GM21528 (cell line): ENCODE measurements around the gene DEDD.

Source experiments
- ATAC-seq: cut with Tn5 transposase; IDR thresholded peaks from one replicate; pipeline ENCODE4 v1.9.1; 2021; ENCODE audit warnings: mild to moderate bottlenecking, moderate library complexity; ENCODE audit not compliant: unreplicated experiment, low FRiP score

DEDD gene, protein sequence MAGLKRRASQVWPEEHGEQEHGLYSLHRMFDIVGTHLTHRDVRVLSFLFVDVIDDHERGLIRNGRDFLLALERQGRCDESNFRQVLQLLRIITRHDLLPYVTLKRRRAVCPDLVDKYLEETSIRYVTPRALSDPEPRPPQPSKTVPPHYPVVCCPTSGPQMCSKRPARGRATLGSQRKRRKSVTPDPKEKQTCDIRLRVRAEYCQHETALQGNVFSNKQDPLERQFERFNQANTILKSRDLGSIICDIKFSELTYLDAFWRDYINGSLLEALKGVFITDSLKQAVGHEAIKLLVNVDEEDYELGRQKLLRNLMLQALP

DNA sequence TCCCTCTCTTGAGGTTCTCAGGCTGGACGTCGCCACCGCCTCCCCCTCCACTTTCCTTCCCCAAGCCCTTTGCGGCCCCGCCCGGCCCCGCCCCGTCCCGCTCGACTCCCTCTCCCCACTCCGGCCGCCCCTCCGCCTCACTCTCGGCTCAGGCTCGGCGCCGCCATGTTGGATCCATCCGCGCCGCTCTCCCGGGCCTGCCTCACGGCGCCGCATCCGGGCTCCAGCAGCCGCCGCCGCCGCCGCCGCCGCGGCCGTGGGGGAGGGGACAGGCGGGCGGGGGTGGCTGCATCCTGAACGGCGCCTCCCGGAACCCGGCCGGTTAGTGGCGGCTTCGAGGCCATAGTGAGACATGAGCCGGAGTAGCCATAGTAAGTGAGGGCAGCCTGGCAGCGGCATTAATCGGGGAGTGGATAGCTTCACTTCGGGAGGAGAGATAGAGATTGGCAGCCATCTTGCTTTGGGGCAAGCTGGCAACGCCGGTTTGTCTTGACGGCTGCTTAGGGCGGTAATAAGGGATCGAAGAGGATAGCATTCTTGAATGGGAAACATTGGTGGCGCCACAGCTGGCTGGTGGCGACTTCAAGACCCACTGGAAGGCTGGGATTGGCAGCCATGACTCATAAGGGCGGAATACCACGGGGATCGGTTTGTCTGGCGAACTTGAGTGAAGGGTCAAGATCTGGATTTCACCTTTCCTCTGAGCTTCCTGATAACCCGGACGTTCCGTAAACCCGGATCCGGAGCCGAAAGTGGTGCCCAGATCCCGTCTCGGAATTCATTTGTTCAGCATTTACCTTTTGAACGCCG is at the start of gene DEDD:
Gene DEDD, minus strand, starts transcription at position 258 of the 810 bp plus-strand sequence. CDS start 8,205 bp downstream, outside the sequence.
- peak; percentile 89 for ATAC-seq

DNA sequence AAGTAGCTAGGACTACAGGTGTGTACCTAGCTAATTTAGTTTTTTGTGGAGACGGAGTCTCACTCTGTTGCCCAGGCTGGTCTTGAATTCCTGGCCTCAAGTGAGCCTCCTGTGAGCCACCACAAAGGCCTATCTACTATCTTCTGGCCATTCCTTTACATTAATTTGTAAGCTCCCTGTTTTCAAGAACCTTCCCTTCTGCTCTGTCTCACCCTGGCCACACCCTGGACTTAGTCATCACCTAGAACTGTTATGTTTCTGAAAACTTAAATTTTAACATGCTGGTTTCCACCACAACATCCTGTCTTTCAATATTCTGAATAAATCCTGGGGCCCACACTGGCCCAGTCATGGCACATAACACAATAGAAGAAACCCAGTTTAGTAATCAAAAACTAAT is 49.7 kb upstream of the DEDD start:
- ATAC-seq: no peak

DNA sequence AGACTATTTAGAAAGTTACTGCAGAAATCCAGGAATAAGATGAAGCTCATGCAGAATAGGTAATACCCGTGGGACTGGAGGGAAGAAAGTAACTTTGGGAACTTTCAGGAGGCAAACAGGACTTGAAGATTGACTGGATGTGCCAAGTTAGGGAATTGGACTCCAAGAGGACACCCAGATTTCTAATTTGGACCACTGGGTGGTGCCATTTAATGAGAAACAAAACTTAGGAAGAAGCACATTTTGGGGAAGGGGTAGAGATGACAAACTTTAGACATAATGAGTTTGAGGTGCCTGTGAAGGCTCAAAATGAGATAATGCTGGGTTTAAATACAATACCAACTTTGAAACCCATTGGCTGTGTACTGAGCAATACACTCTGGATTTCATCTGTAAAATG is 48.2 kb upstream of the DEDD start:
- no peak for ATAC-seq

DNA sequence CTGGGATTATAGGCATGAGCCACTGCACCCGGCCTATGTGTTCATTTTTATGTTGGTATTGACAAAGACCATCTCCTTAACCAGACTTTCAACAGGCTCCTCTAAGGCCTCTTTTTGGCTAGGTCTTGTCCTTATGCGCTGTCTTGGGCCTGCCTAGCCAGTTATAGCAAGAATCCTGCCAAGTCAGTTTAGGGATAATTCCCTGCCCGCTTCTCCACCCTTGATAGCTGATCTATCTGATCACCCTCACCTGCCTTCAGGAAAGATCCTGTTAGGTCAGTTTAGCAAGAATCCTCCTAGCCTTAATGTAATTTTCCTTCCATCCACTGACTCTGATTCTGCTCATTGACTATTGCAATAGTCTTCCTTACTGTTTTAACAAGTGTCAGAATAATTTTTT is 47.2 kb upstream of the DEDD start:
- ATAC-seq: no peak

DNA sequence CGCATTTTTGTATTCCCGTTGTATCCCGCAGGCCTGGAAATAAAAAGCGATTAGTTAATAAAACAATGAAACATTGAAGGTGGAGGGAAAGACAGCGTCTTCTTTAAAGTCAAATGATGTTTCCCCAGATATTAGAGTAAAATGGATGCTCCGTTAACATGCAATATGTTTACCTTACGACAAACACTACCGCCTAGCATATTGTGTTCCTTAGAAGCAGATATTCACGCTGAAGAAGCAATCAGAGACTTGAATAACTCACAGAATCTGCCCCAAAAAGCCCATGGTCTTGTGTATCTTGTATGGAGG is 45.4 kb upstream of the DEDD start:
- no peak for ATAC-seq

DNA sequence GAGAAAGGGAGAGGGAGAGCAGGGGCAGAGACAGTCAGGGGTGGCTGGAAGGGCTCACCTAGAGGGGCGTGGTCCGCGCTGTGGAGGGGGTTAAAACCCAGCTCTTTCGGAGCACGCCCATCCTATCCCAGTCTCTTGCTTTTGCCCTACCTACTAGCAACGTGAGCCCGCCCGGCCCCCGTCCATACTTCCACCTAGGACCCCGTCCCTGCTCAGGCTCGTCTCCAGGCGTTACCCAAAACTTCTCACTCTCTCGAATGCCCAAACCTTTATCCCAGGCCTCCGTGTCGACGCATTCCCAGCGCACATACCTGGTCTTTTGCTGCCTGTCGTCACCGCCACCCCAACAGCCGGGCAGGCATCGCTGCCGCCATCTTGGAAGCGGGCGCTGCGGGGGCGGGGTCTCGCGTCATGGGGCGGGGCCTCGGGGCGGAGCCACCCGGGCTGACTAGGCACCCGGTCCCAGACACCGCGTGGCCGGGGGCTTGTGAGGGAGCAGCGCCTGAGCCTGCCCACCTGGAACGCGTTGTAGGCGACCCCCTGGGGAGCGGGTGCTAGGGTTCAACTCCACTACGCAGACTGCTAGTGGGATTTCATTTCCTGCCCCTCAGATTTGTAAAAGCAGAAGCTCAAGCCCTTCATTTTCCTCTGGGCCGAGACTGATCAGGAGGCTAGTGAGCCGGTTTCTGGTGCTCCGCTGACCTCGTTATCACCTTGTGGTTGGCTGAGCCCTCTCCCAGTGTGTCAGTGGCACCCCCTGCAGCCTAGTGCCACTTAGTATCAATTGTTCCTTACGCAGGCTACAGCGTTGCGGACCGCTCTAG is 44.9 kb upstream of the DEDD start, which contains the start of gene B4GALT3:
Gene B4GALT3, minus strand, starts transcription at position 396 of the 824 bp plus-strand sequence. CDS start 1,447 bp downstream, outside the sequence.
- ATAC-seq: peak; percentile 83

DNA sequence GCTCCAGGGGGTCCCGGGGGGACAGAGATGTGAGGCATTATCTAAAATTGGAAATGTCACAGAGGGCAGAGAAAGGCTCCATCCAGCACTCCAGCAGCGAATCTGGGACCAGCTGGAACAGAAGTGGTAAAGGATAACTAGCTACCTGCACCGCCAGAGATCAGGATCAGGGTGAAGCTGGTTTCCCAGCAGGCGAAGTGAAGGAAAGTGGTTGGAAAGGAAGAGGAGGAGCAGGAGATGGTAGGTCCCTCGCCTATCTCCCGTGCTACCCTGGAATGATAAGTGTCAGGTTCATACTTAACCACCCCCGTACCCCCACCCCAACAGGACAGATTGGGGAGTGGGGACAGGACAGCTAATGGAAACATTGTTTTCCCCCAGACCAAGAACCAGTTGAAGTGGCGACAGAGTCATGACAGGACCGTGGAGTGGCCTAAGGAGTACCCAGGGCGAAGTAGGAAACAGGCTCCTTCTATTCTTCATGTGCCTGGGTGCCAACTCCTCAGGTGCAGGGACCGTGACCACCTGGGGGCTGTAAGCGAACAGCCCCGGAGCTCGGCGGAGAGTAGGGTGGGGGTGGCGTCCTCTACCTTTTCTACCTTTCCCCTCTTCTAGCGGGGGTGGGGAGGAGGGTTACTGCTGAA is 44.1 kb upstream of the DEDD start:
- ATAC-seq: no peak

DNA sequence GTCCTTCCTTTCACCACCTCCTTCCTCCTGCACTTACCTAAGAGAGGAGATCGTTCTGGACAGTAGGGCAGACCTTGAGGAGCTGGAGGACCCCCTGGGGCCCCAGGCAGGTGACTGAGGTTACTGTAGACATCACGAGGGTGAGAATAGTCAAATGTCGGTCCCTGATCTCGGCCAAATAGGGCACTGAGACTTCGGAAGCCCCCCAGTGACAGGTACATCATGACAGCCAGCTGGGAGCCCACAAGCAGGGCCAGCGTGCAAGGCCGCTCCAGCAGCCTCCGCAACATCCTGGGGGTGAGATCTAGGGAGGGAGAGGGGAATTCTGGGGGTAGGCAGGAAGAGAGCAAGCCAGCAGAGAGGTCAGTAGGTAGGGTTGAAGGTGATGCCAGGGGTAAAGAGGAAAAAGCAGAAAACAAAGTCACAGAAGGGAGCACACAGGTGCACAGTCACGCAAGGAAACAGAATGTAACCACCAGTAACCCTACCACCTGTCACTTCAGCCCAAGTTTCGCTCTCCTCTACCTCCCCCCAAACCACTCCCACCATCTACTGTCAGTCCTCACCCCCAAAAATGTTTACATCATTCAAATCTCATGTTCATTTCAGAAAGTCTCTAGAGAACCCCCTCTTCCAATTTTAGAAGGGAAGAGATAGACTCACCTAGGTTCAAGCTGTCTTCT is 43.4 kb upstream of the DEDD start:
- ATAC-seq: no peak

DNA sequence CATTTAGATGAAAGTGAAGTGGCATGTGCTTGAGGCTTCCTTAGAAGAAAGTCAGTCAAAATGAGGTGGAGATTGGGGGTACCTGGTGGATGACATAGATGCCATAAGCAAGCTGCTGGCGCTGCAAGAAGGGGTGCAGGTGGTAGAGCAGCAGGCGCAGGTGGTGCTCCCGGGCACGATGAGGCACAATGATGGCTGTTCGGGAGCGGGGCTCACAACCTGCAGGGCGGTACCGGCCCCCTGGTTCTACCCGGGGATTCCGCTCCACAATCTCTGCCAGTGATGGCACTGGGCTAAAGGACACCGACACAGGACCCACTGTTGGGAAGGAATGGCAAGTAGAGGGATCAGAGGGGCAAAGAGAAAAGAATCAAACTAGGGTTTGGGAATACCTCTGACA is 42.4 kb upstream of the DEDD start:
- ATAC-seq: no peak

DNA sequence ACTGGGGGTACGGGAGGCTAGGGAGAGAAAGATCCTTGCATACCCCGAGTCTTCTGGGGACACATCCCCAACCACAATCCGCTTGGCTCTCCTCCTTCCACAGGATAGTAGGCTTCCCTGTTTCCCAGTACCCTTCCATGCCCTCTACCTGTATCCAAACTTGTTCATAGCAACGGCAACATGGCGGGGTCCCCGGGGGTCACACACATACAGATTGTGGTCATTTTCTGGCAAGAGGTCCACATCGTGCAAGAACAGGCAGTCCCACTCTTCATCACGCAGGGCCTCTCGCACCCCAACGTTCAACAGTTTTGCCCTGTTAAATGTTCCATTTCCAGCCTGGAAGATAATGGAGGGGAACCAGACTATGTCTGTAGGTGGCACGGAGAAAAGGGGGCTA is 41.2 kb upstream of the DEDD start:
- ATAC-seq: no peak

DNA sequence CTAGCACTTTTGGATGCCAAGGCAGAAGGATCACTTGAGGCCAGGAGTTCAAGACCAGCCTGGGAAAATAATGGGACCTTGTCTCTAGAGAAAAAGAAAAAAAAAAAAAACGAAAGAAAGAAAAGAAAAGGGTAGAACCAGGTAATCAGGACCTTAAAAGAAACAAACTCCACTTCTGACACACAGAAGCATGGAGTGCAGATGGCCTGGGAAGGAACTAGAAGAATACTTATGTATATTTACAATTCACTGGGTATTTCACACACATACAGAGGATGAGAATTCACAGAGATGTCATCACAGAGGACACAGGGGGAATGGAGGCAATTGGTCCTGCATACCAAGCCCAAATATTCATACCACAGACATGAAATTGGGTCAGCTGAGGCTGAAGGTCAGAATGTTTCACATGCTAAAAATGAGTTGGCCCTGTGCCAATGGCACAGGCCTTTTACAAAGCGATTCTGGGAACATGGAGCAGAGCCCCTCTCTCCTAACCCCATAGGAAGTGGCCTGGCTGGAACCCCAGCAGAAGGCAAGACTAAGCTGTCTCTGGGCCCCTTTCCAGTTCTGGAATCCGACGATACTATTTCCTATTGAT is 40.4 kb upstream of the DEDD start:
- no peak for ATAC-seq

DNA sequence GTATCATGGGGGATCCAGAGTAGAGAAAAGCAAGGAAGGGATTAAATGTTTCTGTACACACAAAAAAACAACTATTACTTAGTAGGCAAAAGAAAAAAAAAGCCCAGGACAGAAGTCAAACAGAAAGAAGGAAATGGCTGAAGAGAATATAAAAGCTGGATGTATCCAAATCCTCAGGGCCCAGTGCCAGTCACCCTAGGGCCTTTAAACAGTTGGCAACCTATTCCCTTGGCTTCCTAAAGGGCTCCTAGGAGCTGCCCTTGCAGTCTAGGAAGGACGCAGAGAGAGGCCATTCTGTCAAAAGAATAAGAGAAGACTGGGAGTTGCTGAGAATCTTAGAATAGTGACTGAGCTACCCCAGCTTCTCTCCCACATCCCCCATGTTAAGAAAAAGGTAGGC is 39.9 kb upstream of the DEDD start:
- ATAC-seq: no peak

DNA sequence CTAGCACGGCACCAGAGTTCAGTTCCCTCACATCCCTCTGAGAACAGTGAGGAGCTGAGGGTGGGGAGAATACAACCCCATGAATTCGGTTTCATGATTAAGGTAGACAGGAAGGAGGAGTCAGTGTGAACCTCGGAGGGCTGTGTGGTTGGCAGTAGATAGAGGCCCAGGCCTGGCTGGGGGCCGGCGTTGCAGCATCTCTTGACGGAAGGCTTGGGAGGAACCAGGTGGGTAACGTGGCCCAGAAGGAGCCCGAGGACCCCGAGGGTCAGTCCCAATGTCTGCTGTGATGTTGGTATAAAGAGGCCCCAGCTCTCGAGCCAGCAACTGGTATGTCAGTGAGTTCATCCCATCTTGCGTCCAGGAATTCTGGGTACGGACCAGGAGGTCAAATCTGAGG is 39.2 kb upstream of the DEDD start:
- no peak for ATAC-seq

DNA sequence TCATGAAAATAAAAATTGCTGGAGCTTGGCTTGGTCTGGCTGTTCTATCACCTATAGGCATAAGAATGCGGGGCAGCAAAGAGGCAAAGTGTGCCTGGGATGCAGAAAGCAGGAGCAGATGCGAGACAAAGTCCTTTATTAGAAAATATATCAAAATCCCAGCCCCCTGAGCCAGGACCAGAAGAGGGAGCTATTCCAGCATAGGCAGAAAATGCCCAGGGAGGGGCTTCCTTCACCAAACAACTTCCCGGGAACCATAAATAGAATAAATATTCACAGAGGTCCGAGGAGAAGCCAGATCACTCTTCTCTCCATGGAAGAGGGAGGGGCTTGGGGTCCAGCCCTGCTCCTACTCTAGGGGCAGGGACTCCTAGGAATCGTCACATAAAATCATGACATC is 38.7 kb upstream of the DEDD start:
- ATAC-seq: no peak

DNA sequence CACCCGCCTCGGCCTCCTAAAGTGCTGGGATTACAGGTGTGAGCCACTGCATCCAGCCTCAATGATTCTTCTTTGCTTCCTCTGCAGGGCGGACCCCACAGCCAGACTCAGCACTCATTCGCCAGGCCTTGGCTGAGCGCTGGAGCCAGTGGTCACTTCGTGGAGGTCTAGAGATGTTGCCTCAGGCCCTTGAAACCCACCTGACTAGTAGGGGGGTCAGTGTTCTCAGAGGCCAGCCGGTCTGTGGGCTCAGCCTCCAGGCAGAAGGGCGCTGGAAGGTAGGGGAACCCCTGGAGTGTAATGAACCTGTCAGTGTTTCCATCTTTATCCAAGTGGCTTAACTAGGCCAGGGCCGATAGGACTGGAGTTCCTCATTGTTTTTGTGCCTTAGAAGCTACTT is 36.4 kb upstream of the DEDD start:
- no peak for ATAC-seq

DNA sequence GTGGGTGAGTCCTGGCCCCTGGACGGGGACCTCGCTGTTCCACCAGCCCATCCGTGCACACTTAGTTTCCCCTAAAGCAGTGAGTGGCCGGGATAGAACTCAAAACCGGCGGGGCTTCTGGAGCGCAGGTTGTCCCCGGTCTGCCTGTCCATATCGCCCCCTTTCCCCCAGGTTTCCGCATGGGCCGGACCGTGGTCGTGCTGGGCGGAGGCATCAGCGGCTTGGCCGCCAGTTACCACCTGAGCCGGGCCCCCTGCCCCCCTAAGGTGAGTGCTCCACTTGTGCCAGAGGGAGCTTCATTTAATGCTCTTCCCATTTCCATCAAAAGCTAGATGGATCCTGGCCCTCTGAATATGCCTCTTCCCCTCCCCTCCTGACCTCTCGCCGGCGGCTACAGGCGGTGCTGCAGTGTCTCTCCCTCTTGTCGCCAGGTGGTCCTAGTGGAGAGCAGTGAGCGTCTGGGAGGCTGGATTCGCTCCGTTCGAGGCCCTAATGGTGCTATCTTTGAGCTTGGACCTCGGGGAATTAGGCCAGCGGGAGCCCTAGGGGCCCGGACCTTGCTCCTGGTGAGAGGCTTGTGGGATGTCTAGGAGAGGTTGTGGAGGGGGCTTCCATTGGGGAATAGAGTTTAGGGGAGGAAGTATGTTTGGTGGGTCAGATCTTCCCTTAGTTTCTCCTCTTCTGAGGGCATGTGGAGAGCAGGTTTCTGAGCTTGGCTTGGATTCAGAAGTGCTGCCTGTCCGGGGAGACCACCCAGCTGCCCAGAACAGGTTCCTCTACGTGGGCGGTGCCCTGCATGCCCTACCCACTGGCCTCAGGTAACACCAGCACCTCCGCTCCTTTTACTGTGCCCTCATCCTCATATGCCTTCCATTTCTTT is 34.4 kb upstream of the DEDD start:
- ATAC-seq: peak; percentile 9

DNA sequence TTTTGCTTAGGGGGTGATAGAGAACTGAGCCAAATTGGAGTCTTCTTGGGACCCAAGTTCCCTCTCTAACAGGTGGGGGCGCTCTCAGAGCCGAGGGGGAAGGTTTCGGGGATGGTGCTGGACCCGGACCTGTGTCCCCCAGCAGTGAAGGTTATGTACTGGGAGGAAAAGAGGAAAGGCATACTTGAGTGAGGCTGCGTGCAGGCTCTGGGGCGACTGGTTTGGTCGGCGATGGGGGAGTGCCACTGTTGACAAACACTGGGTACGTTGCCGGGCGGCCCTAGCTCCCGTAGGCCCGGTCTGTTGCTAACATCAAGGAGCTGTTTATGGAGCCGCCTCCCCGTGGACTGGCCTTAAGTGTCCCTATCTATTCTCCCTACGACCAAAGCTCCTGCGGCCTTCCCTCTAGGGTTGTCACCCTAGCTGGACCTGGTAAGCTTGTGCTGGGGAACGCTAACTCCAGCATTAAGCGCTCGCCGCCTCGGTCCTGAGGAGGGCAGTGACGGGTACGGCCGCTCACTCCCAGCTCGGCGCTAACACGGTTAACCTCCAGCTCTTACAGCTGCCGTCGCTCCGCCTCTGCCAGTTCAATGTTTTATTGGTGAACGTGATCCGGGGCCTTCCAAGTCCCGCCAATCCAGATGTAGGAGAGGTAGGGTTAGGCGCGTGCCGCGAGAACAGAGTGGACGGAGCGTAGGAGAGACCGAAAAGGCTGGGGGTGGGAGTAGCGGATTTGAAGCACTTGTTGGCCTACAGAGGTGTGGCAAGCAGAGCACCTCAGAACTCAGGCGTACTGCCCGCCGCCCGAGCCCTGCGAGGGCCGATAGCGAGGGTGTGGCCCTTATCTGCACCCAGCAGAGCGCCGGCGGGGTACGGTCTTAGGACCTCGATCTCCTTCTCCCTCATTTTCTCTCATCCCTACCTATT is 33.5 kb upstream of the DEDD start, which contains the start of gene PPOX:
Gene PPOX, plus strand, starts transcription at position 685 of the 927 bp plus-strand sequence. CDS start 422 bp downstream, outside the sequence.
- ATAC-seq: peak; percentile 89
